ENCODE results near the gene PEAK1. TPM values are rescaled to one million over a fixed set of nuclear protein-coding genes. Genes with fewer than 3 reads are reported as not detected.

The PEAK1 gene
- total RNA-seq, 1 donor from 2014 or later, result 75.2 TPM

DNA sequence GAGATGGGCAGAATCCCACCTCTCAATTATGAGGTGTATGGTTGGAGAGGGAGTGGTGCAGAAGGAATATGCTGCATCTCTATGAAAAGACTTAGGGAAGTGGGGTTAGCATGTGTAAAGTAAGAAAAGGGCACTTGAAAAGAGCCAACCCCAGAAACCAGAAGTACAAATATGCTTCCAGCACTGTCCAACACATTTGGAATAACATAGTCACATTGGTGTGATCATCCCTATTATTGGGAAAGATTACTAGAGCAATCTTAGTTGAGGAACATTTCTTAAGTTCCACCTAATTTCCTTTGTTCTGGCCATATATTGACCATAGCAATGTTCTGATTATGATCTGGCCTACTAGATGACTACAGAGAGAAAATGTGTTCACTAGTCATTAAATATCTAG lies 35.0 kb upstream of the PEAK1 start:
- intact Hi-C loops (cut with micrococcal nuclease), result no loop called here
- Histone ChIP-seq H3K4me3 (no peak overlapping the region), H3K9me3 (replicated peaks) (no peaks in the 10 kb centered on the region), H3K27me3 (ENCODE audit: low read depth) (no peaks in the 10 kb centered on the region), H3K27ac (replicated peaks) (peak overlapping the region; percentile 70), H3K36me3 (peaks cover 12% of the 10 kb centered on the region), H3K4me1 (peaks cover 49% of the 10 kb centered on the region)
- no peak for DNase-seq
- TF ChIP-seq CTCF (IDR thresholded peaks at IDR 0.05; ENCODE audit: borderline replicate concordance), result no peak

- DNase-seq, result no peak
- peaks cover 8% of the 10 kb centered on the region for H3K36me3 ChIP-seq
- no peaks in the 10 kb centered on the region for H3K9me3 ChIP-seq (replicated peaks)
- H3K4me1 ChIP-seq, result peaks cover 49% of the 10 kb centered on the region
- H3K27ac ChIP-seq (replicated peaks), result peak overlapping the region; percentile 70
- no peak for TF ChIP-seq CTCF (IDR thresholded peaks at IDR 0.05; ENCODE audit: borderline replicate concordance)
- intact Hi-C loops (cut with micrococcal nuclease), result no loop called here
- no peaks in the 10 kb centered on the region for H3K27me3 ChIP-seq (ENCODE audit: low read depth)
- no peak overlapping the region for H3K4me3 ChIP-seq
Measured at GRCh38 chr15:77454265-77454664, 34.4 kb upstream of the PEAK1 start.

DNA sequence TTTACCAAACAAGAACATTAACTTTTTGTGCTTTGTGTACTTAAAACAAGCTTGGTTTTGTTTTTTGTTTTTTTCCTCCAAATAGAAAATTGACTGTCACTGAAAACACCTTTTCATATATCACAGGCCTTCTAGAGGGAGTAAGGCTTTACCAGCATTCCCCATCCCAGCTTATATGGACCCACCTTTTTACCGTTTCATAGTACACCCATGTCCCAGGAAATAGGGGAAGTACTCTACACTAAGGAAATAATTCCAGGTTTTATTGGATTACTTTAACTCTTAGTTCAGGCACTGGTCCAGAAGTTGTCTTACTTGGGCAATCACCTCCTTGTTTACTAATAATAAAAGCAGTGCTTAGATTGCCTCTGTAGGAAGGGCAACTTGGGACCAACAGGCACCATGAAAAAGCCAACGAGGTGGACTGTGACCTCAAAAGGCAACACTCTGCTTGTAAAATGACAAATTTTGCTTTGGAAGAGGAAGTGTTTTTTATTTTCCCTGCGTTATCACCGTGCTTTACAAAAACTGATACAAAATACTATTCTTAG lies 27.0 kb upstream of the PEAK1 start:
- Histone ChIP-seq H3K27me3 (ENCODE audit: low read depth) (no peaks in the 10 kb centered on the region), H3K4me3 (no peak overlapping the region), H3K36me3 (no peaks in the 10 kb centered on the region), H3K4me1 (peaks cover 54% of the 10 kb centered on the region), H3K27ac (replicated peaks) (no peak overlapping the region), H3K9me3 (replicated peaks) (no peaks in the 10 kb centered on the region)
- TF ChIP-seq CTCF (IDR thresholded peaks at IDR 0.05; ENCODE audit: borderline replicate concordance), result no peak
- intact Hi-C loops (cut with micrococcal nuclease), result no loop called here
- no peak for DNase-seq

DNA sequence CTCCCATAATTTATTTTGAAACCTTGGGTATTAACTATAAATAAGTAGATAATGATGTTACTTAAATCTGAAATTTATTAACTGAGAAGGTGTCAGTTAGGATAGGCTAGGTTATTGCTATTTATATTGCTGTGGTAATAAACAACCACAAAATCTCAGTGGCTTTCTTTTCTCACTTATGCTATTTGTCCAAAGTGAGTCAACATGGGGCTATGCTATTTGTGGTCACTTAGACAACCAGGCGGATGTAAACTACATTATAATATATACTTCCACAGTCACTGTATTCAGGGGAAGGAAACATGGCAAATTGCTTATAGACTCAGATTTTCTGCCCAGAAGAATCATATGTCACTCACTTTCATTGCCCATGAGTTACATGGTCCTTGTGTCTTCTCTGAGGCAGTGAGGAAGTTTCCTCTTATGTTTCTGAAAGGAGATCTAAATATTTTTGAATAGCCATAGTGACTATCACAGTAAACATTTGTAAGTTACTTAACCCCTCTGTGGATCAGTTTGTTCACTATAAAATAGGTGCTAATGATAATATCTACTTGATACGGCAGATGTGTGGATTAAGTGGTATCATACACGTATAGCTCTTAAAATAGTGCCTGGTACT lies 20.6 kb upstream of the PEAK1 start:
- no peak for DNase-seq
- TF ChIP-seq CTCF (IDR thresholded peaks at IDR 0.05; ENCODE audit: borderline replicate concordance), result no peak
- no peaks in the 10 kb centered on the region for H3K36me3 ChIP-seq
- intact Hi-C loops (cut with micrococcal nuclease), result no loop called here
- H3K27me3 ChIP-seq (ENCODE audit: low read depth), result no peaks in the 10 kb centered on the region
- no peak overlapping the region for H3K27ac ChIP-seq (replicated peaks)
- H3K9me3 ChIP-seq (replicated peaks), result no peaks in the 10 kb centered on the region
- H3K4me1 ChIP-seq, result peaks cover 50% of the 10 kb centered on the region
- no peak overlapping the region for H3K4me3 ChIP-seq

DNA sequence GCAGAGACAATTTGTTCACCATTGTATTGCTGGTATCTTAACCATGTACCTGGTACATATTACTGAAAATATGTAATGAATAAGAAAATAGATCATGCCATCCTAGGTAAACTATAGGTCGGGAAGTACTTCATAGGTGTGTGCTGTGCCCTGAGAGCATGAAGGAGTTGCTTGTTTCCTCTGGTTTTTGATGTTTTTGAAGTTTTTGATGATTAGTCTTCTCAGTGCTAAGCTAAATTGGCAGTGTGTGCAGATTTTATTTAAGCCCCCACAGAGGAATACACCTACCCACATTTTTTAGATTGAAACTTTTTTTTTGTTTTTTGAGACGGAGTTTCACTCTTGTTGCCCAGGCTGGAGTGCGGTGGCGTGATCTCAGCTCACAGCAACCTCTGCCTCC lies 17.4 kb upstream of the PEAK1 start:
- no peak for TF ChIP-seq CTCF (IDR thresholded peaks at IDR 0.05; ENCODE audit: borderline replicate concordance)
- intact Hi-C loops (cut with micrococcal nuclease), result no loop called here
- H3K4me3 ChIP-seq, result no peak overlapping the region
- peaks cover 32% of the 10 kb centered on the region for H3K4me1 ChIP-seq
- no peaks in the 10 kb centered on the region for H3K27me3 ChIP-seq (ENCODE audit: low read depth)
- H3K9me3 ChIP-seq (replicated peaks), result no peaks in the 10 kb centered on the region
- DNase-seq, result no peak
- no peak overlapping the region for H3K27ac ChIP-seq (replicated peaks)
- H3K36me3 ChIP-seq, result no peaks in the 10 kb centered on the region

Data from left ventricle myocardium inferior (tissue), 1 donor.